Measurements from ENCODE around the gene HM13. TPM values are rescaled to one million over a fixed set of nuclear protein-coding genes. Genes with fewer than 3 reads are reported as not detected.
"Not testable (repeated sequence)": the region's sequence is repeated elsewhere in the genome, so short reads cannot be mapped to it uniquely, and the experiment has no call there.

HM13 gene
- total RNA-seq (100 to 1,000 TPM; 139 to 237 (median 184) TPM), polyA plus RNA-seq (100 to 1,000 TPM; 178 to 286 TPM)

GRCh38 chr20:31514154-31515071, at the start of gene HM13:
Gene HM13, plus strand, starts transcription at chr20:31514442. Its CDS starts 110 bp downstream, at chr20:31514552.
- 0% methylated on average over 83 to 86 of the region's 86 CpGs for WGBS, 2 donors
- DNase-seq (peak; percentile 90 to 97 (median 93)), FAIRE-seq (no peak), ATAC-seq (peak; percentile 92 to 96 (median 94))
- Histone ChIP-seq H3K27ac (peak within 1 kb of the TSS; percentile 81 to 92 (median 86)), H3K36me3 (no peaks in the 10 kb centered on the region), H3K27me3 (no peaks in the 10 kb centered on the region), H3K4me1 (peaks cover 12 to 32% (median 17%) of the 10 kb centered on the region in 3 donors), H3K4me3 (peak within 1 kb of the TSS; percentile 91 to 99 (median 96)), H3K9me3 (no peaks in the 10 kb centered on the region)
- intact Hi-C loops (cut with DNase I) = no loop called here
- TF ChIP-seq CTCF (IDR thresholded peaks at IDR 0.05) = peak; percentile 90 to 98 (median 96)

- ATAC-seq; H3K27ac ChIP-seq; intact Hi-C loops (cut with DNase I); H3K27me3 ChIP-seq; H3K36me3 ChIP-seq; H3K9me3 ChIP-seq; FAIRE-seq; H3K4me1 ChIP-seq; H3K4me3 ChIP-seq: not testable (repeated sequence)
- DNase-seq = peak in 1 of 6 donors; percentile 64
- 93 to 100% methylated on average over 1 to 30 of the region's 33 CpGs for WGBS, 2 donors
Observed at GRCh38 chr20:31470946-31471345, 43.3 kb upstream of the HM13 start.

- WGBS, 2 donors = 56 to 63% methylated on average over 7 of the region's 8 CpGs
Observed at GRCh38 chr20:31472395-31473330, 41.6 kb upstream of the HM13 start.

GRCh38 chr20:31473331-31474096, 40.7 kb upstream of the HM13 start:
- intact Hi-C loops (cut with DNase I) = no loop called here
- FAIRE-seq = no peak
- DNase-seq = no peak
- Histone ChIP-seq H3K4me3 (no peak overlapping the region), H3K36me3 (no peaks in the 10 kb centered on the region), H3K9me3 (no peaks in the 10 kb centered on the region), H3K27ac (no peak overlapping the region), H3K4me1 (no peaks in the 10 kb centered on the region), H3K27me3 (peaks cover 0 to 12% (median 0%) of the 10 kb centered on the region in 4 donors)
- WGBS, 2 donors = 75 to 84% methylated on average over 5 of the region's 5 CpGs
- no peak for ATAC-seq
- no peak for TF ChIP-seq CTCF (IDR thresholded peaks at IDR 0.05)

More at GRCh38 chr20:31472395-31473330, 41.6 kb upstream of the HM13 start:
- ATAC-seq (no peak), FAIRE-seq (no peak), DNase-seq (no peak)
- Histone ChIP-seq H3K36me3 (no peaks in the 10 kb centered on the region), H3K27me3 (peaks cover 0 to 12% (median 0%) of the 10 kb centered on the region in 4 donors), H3K4me3 (no peak overlapping the region), H3K9me3 (no peaks in the 10 kb centered on the region), H3K27ac (no peak overlapping the region), H3K4me1 (no peaks in the 10 kb centered on the region)
- intact Hi-C loops (cut with DNase I) = no loop called here
- TF ChIP-seq CTCF (IDR thresholded peaks at IDR 0.05) = no peak
